Inferior parietal cortex (tissue), 1 donor: ENCODE data around the gene ZBTB20.

Source experiments
- DNase-seq: peaks from one replicate; pipeline ENCODE4 v3.0.0-alpha.2; 2016; ENCODE audit errors: extremely low spot score

The ZBTB20 gene

GRCh38 chr3:114539525-114539924, 607.6 kb downstream of the ZBTB20 start:
- DNase-seq: no peak

DNA sequence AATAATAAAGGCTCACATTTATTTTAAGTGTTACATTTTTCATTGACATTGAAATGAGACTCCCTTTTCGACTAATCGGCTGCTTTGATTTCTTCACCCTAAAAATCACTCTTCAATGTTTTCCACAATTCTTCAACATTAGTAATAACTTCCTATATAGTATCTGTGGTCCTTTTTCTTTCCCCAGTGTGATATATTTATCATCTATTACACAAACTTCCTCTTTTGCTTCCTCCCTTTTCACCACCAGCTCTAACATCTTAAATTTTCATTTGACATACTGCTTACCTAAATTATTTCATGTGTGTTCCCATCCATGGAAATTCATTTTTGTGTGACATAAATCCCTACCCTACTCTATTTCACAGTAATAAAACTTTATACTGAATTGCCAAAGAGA, 608.9 kb downstream of the ZBTB20 start:
- DNase-seq: no peak

- no peak for DNase-seq
Measured at GRCh38 chr3:114528517-114528916, 618.6 kb downstream of the ZBTB20 start.

- DNase-seq: no peak
Measured at GRCh38 chr3:114527036-114527644, 619.9 kb downstream of the ZBTB20 start.

DNA sequence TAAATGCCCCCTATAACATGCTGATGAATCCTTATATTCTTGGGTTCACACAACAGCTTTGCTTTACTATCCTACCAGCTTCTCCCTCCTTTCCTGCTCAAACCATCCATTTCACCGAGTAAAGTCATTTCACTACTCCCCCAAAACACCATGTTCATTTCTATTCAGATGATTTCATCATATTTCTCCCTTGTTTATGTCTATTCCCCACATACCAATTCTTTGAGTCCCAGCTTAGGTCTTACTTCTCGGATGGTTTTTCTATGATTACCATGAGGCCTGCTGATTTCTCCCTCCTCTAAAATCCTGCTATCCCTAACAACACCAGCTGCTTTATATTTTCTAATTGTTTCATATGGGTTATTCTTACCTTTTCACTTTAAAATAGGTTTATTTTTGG, 621.8 kb downstream of the ZBTB20 start:
- DNase-seq: no peak

DNA sequence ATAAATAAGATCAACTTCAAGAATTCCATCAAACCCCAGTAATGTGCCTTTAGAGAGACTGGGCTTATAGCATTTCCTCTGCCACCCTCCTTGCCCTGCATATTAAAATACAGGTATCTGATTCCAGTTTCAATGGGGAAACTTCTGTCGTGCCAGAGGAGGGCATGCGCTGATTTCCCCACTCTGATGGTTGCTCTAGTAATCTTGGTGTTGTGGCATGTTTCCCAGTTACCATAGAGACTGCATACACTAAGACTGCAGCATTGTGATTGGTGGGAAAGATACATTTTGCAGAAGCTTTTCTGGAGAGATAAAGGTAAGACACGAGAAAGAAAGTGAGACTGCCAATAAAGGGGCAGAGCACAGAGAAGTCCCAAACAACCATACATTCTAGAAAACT, 627.7 kb downstream of the ZBTB20 start:
- DNase-seq: no peak

DNA sequence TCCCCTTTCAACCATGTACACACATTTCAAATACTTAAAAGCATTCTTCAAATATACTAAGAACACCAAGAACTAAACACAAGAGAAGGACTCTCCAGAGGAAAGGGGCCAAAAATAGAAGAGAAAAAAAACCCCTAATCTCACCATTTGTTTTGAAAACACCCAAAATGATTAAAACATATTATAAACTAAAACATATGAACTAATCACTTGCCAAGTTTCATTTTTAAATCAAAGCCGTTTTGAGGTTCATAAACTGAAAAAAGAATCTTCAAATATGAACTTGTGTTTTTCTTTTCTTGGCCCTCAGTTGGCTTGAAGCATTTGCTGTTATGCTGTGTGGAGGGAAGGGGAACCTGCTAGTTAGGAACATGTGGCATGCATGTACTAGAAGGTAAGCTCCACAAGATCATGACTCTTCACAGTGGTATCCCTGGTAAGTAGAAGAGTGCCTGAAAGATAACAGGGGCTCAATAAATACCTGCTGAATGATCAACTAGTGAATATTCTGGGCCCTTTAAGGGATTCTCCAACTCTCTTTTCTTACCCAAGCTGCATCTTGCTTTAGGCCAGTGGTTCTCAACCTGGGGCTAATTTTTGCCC, 628.8 kb downstream of the ZBTB20 start:
- DNase-seq: no peak

DNA sequence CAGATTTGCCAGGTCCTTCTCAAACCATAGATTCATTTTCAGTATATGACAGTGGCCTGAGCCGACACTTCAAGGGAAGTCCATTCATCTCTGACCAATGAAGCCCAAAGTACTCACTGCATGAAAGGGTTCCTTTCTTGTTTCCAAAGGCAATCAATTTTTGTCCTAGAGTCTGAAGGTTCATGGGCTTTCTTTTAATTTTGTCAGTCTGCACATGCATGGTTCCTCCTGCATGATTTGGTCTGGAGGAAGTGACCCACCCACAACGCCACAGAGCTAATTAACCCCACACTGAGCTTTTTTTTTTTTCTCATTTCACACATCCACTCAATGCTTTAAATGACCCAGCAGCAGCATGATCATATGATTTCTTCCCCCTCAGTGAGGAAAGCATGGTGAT, 636.9 kb downstream of the ZBTB20 start:
- no peak for DNase-seq

- no peak for DNase-seq
Measured at GRCh38 chr3:114509756-114510155, 637.3 kb downstream of the ZBTB20 start.

GRCh38 chr3:114508976-114509375, 638.1 kb downstream of the ZBTB20 start:
- DNase-seq: no peak

- DNase-seq: no peak
Measured at GRCh38 chr3:114508208-114508607, 638.9 kb downstream of the ZBTB20 start.

- DNase-seq: no peak
Measured at GRCh38 chr3:114506591-114507300, 640.3 kb downstream of the ZBTB20 start.

DNA sequence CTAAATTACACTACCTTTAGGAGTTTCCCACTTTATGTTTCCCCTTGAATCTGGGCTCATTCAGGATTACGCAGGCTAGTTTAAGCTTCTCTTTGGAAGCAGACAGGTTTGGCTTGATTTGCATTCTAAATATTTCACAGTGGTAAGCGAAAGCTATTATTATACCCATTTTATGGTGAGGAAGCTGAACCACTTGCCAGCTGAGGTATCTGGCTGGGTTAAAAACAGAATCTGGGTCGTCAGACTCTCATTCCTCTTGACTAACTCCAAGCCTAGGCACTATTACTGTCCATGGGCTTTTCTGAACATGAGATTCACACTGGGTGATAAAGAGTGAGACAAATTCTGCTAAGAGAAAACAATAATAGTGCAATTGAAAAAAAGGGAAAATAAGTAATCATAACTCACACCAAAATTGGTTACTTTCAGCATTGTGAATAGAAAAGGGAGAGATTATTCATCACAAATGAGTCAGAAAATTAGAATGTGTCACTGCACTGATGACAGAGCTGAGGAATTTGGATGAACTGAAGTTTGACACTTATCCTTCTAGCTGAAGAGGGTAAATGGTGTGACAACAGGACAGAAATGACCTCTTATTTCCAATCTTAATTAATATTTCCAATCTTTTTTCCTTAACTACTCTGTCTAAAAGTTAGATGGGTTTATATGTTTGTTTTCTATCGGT, 642.0 kb downstream of the ZBTB20 start:
- no peak for DNase-seq

- DNase-seq: no peak
Measured at GRCh38 chr3:114502204-114502603, 644.9 kb downstream of the ZBTB20 start.

- DNase-seq: no peak
Measured at GRCh38 chr3:114499976-114500375, 647.1 kb downstream of the ZBTB20 start.

- DNase-seq: no peak
Measured at GRCh38 chr3:114498539-114499370, 648.3 kb downstream of the ZBTB20 start.

DNA sequence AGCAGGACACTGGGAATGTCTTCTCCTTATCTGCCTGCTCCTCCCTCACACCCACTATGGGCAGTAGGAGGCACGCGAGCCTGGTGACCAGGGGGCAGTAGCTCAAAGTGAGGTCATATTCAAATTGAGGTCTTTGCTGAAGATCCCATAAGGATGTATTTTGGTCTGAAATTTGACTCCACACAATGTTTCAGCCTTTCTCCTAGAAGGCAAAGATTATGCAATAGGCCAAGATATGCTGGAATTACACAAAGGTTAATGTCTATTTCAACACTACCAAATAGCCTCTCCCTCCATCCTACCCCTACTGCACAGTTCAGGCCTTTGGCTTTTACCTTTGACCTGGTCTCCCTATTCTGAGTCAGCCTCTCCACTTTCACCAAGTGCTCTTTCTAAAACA, 650.2 kb downstream of the ZBTB20 start:
- no peak for DNase-seq

DNA sequence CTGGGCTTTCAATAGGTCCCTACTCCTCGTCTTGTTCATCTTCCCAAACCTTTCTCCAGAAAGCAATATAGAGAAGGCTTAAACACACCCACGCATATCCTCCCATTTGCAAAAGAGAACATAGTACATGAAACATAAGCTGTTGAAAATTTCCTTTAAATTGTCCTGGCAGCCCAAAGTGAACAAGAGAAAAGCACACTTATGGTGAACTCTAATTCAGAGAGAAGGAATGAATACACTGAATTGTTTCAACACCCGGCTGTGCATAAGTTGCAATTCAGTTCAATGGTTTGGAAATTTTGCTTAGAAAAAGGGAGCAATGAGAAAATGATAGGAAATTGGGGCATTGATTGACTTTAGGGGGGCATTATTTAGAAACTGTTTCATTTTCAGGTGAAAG, 650.6 kb downstream of the ZBTB20 start:
- no peak for DNase-seq

DNA sequence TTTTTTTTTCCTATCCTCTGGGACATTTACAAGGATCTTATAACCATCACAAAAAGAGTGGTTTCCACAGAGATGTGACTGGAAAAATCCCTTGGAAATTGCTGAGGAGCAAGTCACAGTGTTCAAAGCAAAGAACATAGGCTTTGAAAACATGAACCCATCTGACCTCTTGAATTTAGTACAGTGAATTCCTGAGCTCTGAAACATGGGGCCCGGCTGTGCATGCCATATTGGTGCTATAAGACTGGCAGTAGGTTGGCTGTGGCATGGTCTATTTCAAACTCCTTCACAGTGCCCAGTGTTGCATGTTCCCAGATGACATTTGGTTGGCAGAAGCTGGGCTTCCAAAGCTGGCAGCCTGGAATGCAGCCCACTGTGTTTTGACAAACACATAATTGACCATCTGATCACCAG, 651.1 kb downstream of the ZBTB20 start:
- no peak for DNase-seq

DNA sequence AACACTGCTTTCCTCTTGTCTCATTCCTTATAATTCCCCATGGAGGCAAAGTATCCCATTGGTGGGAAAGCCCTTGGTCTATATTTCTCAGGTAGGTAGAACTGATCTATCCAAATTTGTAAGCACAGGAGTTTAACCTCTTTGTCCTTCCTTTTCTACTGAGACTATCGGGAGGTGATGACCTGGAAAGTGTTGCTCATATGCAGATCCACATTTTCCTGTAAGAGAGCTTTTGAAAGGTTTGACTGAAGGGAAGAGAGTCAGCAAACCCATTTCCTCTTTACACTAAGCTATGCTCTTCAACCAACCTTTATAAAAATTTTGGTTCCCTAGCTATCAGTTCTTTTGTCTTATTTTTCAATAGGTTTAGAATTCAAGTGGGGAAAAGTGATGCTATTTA, 652.6 kb downstream of the ZBTB20 start:
- no peak for DNase-seq

- no peak for DNase-seq
Measured at GRCh38 chr3:114490829-114491228, 656.3 kb downstream of the ZBTB20 start.

DNA sequence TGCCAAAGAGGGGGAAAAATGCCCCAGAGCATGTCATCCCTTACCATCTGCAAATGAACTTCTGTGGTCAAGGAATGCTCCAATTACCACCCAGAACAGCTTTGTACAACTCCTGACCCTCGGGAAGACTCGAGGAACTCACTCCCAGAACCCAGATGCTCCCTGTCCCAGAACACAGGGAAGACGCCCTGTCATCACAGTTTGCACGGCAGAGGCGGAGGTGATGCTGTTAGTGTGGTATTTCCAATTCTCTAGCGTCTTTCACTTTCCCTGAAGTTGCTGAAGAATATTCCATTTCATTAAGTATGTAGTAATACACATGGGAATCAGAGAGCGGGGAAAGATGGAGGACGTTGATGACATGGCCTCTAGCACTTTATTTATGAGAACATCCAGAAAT, 659.6 kb downstream of the ZBTB20 start:
- no peak for DNase-seq
